GM19023 (cell line): ENCODE measurements around the gene ELMO1.

Source experiments
- ATAC-seq: cut with Tn5 transposase; IDR thresholded peaks from one replicate; pipeline ENCODE4 v1.9.1; 2021; ENCODE audit warnings: mild to moderate bottlenecking, moderate library complexity; ENCODE audit not compliant: unreplicated experiment

ELMO1 gene

DNA sequence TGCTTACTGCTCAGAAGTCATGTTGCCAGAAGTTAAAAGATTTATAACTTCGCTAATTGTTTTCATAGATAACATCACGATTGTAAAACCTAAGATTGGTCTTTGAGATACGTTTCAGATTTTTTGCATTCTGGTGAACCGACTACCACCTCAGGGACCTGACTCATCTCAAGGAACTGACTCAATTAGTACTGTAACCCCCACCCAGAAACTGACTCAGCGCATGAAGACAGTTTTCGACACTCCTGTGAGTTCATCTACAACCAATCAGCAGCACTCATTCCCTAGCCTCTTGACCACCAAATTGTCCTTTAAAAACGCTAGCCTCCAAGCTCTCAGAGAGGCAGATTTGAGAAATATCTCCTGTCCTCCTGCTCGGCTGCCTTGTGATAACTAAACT lies 72.3 kb downstream of the ELMO1 start:
- ATAC-seq: no peak

DNA sequence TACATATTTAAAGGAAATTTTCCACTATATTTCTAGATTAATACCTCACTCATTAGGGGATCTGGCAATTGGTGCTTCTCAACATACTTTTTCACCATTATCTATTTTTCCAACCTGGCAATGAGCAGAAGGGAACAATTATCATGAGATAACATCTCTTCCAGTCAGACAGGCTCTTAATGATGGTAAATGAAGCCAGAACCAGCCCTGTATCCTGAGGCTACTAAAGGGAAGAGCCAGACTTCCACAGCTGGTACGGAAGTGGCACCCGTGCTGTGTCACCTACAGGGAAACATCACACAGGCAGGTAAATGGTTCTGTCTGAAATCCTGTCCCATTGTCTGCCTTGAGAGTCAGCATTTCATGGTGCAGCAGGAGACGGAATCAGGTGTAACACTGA lies 75.9 kb downstream of the ELMO1 start:
- no peak for ATAC-seq

DNA sequence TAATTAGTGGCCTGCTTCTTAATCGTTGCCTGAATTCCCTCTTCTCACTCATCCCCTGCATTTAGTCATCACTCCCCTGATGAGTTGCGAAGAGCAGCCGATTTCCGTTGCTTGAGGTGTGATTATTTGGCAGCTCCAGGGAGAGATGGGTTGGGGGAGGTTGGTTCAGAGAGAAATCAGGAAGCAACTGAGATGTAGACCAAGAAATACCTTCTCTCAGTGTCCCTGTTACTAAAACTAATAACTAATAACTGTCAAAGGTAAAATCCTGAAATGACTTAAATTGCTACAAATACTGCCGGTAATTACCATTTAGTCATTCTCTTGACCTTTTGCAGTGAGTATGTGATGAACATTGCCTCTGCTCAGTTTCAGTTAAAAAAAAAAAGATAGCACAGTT lies 76.9 kb downstream of the ELMO1 start:
- ATAC-seq: no peak

DNA sequence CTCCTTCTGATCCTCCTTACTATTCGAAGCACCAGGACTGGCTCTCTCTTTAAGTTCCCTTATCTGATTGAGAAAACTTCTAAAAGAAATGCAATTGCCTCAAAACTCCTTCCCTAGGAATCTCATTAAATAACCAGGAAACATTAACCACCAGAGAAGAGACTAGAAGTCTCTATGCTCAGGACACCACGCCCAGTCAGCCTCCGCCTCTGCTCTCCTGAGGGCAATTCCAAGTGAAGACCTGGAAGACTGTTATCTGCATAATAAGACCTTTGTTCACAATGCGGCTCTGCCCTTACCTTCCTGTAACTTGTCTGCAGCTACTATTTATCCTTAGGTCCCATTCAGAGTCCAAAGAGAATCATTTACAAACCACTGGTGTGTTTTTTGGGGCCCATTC lies 78.8 kb downstream of the ELMO1 start:
- ATAC-seq: no peak

DNA sequence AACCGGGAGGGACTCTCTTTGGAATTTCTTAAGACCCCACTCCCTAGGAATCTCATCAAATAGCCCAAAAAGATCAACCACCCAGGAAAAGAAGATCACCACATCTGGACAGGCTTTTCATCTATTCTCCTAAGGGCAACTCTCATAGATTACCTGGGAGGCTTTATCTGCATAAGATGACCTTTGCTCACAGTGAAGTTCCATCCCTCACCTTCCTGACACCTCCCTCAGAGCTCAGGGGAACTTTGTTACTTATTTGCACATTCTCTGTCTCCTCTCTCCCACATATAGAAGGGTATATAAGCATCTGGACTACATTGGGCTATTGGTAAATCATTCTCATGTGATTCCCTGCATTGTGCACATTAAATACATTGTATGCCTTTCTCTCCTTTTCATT lies 80.1 kb downstream of the ELMO1 start:
- no peak for ATAC-seq

DNA sequence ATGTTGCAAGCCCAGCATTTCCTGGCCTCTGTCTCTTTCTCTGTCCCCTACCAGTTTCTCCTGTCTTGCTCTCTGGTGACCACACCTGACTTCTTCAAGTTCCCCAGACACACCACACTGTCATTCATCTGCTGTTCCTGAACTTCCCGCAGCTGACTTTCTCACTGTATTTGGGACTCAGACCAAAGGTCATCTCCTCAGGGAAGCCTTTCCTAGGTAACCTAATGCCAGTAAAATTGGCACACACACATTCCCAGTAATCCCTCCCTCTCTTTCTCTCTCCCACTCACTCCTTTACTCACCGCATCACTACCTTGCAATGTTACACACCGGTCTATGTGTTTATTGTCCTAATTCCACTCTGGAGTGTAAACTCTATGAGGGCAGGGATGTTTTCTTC lies 81.7 kb downstream of the ELMO1 start:
- no peak for ATAC-seq

DNA sequence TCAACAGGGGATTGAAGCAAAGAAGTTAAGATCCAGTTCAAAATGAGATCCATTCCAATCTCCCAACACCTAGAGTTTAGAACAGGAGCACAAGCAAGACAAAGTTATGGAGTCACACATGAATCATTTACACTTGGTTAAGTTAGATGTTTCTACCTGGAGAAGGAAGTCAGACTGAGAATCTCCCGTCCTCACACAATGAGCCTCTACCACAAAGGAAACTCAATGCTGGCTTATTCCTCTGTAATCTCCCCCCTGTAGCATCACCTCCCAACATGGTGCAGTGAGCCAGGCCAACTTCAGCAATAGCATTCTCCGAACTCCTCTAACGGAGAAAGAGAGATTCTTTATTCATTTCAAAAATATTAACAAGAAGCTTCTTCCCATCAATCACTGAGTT lies 82.2 kb downstream of the ELMO1 start:
- ATAC-seq: no peak

DNA sequence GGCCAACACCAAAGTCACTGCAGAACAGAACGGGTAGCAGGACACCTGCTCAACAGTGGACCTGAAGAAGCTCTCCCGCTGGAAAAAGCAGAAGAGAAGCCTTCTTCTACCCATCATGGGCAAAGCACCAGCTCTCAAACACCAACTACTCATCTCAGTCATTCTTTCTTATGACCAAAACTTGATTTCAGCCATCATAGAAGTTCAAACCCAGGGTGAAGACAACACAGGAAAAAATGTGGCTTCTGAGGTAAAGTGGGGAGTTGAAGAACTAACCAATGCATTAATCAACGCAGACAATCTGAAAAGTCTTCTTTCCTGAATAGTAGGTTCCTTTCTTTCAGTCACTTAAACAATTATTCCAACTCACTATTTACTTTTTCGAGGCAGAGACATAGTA lies 83.3 kb downstream of the ELMO1 start:
- no peak for ATAC-seq

DNA sequence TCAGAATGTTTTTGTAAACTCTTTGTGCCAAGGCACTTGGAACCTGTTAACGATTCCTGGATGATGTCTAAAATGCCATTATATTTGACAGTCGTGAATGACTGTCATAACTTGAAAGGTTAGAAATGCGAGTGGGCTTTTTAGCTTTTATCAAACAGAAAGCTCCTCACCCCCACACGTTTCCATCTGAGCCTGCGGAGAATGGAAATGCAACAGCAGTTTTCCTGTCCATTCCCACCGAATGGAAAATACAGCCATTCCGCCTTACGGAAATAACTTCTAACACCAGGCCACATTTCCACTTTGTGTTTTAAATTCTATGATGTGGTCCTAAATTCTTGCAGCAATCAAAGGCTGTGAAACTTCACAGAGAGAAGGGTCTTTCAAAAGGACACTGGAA lies 83.8 kb downstream of the ELMO1 start:
- ATAC-seq: no peak

DNA sequence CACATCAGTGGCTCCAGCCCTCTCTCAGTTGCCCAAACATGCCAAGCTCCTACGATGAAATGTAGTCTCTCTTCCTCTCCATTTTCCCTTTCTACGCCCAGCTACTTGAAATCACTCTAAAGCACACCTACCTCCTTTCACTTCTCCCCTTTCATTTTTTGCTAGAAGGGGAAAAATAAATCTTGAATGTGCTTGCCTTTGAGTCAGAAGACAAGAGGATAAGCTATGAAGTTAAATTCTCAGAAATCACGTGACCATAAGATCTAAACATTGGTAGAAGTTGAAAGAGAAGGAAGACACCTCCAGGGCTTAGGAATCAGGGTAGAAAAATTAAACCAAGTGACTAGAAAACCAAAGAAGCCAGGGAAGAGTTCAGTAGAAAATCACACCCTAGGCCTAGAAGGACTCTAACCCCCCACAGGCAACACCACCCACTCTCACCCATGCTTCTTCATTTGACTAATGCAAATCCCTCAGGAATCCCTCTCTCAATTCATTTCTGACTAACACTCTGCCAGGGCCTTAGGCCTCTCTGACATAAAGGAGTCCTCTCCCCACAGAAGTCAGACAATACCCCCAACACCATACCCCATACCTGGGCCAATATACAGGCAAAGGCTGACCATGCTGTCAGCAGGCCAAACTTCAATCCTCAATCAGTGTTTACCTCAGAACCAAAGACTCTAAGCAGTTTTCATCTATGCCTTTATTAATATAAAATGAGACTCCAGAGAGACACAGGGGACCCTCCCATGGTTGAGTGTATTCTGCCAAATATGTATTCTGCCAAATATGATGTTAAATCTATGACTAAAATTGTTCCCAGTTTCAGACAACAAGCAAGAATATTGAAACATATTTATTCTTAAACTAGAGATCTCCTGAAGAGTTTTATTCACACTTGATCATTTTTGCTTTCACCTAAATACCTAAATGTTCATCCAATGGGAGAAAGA lies 84.8 kb downstream of the ELMO1 start:
- ATAC-seq: no peak

DNA sequence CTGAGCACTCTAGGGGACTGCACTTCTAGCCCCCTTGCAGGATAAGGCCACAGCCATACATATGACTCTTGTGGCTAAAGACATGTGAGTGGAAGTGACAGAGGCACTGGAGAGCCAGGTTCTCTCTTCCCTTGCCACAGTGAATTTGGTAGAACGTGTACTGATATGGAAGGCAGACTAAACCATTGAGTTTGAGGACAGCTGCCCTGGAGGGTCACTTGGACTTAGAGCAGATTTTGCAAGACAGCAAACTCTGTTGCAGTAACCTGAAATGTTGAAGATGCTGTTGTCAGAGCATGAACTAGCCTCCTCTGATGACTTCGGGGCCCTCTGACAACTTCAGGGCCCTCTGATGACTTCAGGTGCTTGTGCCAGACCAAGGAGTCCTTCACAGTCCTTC lies 85.9 kb downstream of the ELMO1 start:
- ATAC-seq: no peak

DNA sequence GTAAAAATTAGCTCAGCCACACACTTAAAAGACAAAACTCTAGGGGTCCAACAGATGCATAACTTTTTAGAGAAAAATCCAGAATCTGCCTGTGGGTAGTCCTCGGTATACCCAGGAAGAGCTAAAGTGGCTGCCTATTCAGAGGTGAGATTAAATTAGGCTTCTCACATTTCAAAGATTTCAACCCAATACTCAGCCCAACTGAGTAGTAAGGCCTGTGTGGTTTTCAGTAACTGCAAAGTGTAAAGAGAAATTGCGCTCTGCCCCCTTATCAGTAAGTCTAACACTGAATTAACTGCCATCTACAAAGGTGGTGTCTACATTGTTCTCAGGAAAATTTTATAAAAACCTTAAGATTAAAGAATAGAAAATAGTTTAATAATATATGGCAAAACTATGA lies 88.2 kb downstream of the ELMO1 start:
- no peak for ATAC-seq

DNA sequence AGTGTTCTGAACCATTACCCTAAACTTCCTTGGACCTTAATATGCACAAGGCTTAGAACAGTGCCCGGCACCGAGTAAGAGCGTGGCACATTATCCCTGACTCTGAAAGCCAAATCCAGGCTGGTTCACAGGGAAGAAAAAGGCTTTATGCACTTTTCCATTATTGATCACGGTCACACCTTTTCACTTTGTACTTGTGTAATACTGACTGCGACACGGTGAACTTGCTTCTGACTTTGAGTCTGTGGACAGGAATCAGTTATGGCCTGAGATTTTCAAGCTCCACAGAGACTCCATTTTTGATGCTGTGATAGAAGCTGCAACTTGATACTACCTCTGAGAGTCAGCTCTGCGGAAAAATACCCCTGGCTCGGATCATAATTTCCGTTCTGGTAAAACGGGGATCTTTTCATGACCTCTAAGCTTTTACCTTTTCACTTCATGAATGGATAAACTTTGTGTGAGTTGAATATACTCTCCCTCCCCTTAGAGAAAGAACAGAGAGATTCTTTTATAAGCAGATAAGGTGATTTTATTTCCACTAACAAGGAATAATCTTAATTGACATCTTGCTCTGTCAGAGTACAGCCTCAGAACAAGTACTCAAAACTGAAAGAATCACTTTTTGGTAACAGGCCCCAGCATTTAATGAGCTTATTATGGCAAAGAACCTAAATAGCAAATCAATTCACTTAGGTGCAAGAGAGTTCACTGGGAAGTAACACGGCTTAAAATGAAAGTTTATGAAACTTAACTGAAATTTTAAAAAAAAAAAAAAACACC lies 88.8 kb downstream of the ELMO1 start:
- no peak for ATAC-seq

DNA sequence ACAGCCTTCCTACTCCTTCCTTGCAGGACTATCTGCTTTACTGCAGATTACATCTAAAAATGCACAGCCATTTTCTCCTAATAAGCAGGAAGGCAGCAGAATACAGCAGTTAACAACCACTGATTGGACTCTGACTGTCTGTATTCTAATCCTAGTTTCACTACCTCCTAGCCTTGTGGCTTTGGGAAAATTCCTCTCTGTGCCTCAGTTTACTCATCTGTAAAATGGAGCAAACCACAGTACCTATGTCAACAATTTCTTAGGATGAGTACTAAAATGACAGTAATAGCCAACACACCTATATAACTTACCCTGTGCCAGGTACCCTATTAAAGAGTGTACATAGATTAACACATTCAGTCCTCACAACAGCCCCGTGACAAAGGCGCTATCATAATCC lies 89.5 kb downstream of the ELMO1 start:
- ATAC-seq: no peak

DNA sequence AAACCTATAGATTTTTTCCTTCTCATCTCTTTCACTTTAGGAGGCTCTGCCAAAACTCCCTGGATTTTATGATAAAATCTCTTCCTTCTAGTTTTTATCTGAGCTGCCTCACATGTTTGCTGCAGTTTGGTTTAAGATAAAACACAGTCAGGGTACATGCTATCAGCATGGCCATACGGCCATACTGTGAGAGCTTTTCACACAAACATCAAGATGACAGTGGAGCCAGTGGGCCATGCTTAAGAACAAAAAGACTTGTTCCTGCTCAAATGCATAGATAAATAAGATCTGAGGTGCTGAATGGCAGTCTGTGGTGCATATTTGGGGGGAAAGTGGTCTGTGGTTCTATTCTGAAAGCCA lies 91.0 kb downstream of the ELMO1 start:
- ATAC-seq: no peak

DNA sequence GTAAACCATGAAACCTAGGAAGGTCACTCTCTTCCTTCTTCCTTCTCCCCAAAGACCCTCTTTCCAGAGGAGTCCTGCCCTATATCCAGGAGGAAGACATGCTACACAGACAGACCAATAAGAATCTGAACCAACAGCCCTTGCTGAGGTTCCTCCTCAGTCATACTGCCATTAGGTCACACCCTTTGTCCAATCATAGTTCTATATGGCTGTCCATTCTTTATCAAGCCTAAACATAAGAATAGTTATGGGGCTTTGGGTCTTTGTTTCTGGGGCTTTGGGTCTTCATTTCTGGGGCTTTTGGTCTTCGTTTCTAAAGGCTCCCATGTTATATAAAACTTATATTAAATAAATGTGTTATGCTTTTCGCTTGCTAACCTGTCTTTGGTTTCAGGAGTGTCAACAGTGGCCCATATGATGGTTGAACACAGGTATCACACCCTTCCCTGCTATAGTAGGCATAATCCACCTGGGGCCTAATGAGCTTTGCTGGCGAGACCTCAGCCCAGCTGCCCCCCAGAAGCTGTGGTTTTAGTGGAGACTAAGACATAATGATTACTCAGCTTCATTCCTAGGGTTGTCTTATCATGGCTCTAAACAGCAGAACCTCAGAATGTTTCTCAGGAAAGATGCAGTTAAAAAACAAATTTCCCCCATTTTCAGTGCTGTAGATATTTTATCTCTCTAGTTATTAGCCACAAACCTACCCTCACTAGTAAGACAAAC lies 91.6 kb downstream of the ELMO1 start:
- ATAC-seq: no peak

DNA sequence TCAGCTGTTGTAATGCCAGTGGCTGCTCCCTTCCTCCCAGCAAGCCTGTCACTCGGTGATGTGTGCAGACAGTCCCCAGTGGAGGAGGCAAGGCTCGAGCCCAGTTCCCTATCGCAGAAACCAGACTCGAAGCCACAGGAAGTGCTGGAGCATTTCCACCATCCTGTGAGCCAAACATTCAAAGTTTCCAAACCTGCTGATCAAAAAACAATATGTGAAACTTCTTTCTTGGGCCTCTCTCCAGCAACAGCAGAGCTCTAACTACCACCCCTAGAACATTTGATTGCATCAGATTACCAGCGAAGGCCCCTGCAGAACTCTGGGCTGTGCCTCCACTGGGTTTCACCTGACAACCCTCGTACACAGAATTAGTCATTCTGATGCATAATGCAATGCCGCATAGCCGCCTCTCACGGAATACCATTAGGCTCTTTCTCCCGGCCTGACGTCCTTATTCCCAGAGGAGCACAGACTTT lies 94.0 kb downstream of the ELMO1 start:
- peak; percentile 52 for ATAC-seq

DNA sequence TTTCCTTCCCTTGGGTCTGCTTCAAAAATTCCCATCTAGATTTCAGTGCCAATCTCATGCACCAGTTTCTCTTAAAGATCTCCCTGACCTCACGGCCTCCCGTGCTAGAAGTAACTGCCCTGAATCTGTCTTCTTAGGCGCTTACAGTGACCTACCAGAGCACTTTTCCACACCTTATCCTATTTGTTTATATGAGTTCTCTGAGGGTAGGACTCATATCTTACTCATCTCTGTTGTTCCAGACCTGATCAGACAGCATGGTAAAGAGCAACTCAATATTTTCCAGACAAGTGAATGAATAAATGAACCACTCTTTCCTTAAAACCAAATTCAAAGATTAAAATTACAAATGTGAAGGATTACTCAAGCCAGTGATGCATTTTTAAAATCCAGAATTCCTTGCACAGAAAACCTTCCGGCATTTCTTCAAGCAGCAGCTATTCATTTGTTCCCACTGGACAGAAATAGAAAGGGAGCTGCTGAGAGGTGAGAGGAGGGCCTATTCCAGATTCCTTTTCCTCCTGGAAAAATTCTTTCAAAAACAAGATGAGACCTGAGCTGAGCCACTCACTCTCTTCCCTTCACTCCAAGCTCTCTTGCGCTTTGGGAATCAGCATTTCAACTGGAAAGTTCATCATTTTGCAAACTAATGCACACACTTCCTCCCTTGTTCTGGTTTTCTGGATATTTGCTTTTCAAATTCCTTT lies 94.6 kb downstream of the ELMO1 start:
- ATAC-seq: no peak

DNA sequence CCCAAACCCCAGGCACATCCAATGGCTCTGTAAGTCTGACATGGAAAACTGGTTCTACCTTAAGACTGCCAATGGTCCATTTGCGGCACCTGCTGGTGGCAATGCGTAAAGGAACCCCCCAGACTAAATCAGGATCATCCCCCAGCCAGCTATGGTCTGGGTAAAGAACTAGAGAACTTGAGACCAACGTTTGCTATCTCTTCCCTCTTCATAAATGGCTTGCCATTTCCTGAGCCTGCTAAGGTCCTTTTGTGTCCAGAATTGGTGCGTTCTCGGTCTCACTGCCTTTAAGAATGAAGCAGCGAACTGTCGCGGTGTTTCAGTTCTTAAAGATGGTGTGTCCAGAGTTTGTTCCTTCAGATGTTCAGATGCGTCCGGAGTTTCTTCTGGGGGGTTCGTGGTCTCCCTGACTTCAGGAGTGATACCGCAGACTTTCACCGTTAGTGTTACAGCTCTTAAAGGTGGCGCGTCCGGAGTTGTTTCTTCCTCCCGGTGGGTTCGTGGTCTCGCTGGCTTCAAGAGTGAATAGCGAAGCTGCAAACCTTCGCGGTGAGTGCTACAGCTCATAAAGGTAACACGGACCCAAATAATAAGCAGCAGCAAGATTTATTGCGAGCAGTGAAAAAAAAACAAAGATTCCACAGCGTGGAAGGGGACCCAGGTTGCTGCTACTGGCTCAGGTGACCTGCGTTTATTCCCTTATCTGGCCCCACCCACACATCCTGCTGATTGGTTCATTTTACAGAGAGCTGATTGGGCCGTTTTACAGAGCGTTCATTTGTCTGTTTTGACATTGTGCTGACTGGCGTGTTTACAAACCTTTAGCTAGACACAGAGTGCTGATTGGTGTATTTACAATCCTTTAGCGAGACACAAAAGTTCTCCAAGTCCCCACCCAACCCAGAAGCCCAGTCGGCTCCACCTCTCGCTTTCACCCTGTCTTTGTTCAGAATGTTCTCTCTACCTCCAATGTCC lies 95.4 kb downstream of the ELMO1 start:
- peak; percentile 77 for ATAC-seq
